SW480 (cell line): ENCODE data around the gene RINL.
A peak's percentile ranks its signal among the peaks of the same experiment; 100 is the strongest.

Experiments
- DNase-seq: peaks from one replicate; pipeline ENCODE4 v3.0.0-alpha.2; 2016; ENCODE audit warnings: low spot score

Gene RINL

GRCh38 chr19:38877781-38878574, at the start of gene RINL:
Gene RINL, minus strand, starts transcription at chr19:38878275. Its CDS starts 1,533 bp downstream, at chr19:38876742.
- peak; percentile 51 for DNase-seq

- DNase-seq, result no peak
Observed at GRCh38 chr19:38924388-38924787, 46.3 kb upstream of the RINL start.

GRCh38 chr19:38922482-38922881, 44.4 kb upstream of the RINL start:
- DNase-seq, result no peak

GRCh38 chr19:38921420-38922274, 43.6 kb upstream of the RINL start:
- DNase-seq, result no peak

GRCh38 chr19:38920602-38921419, 42.7 kb upstream of the RINL start:
- no peak for DNase-seq

- DNase-seq, result no peak
Observed at GRCh38 chr19:38919837-38920601, 41.9 kb upstream of the RINL start.

- DNase-seq, result no peak
Observed at GRCh38 chr19:38918526-38918925, 40.5 kb upstream of the RINL start.

GRCh38 chr19:38917921-38918491, 39.9 kb upstream of the RINL start:
- peak; percentile 65 for DNase-seq

- no peak for DNase-seq
Observed at GRCh38 chr19:38917516-38917915, 39.4 kb upstream of the RINL start.

- no peak for DNase-seq
Observed at GRCh38 chr19:38915329-38916321, 37.5 kb upstream of the RINL start.

- no peak for DNase-seq
Observed at GRCh38 chr19:38913958-38914357, 35.9 kb upstream of the RINL start.

GRCh38 chr19:38912600-38913514, 34.8 kb upstream of the RINL start:
- no peak for DNase-seq

- no peak for DNase-seq
Observed at GRCh38 chr19:38911388-38912001, 33.4 kb upstream of the RINL start.

- no peak for DNase-seq
Observed at GRCh38 chr19:38910488-38910887, 32.4 kb upstream of the RINL start.

- no peak for DNase-seq
Observed at GRCh38 chr19:38908911-38909310, 30.8 kb upstream of the RINL start.

GRCh38 chr19:38907670-38908069, 29.6 kb upstream of the RINL start:
- DNase-seq, result no peak

GRCh38 chr19:38907227-38907626, 29.2 kb upstream of the RINL start:
- no peak for DNase-seq

GRCh38 chr19:38905620-38906019, 27.5 kb upstream of the RINL start:
- no peak for DNase-seq
